ENCODE data around the gene CARMIL1.
"Not testable (repeated sequence)": the region's sequence is repeated elsewhere in the genome, so short reads cannot be mapped to it uniquely, and the experiment has no call there.

Gene CARMIL1

GRCh38 chr6:25296217-25296905, 17.2 kb downstream of the CARMIL1 start:
- Histone ChIP-seq H3K79me2 (ENCODE audit: insufficient read depth, low read length) (no peaks in the 10 kb centered on the region), H2AFZ (ENCODE audit: low read length) (no peak overlapping the region)

GRCh38 chr6:25297039-25297441, 17.9 kb downstream of the CARMIL1 start:
- Histone ChIP-seq H3F3A (ENCODE audit: low read depth) (no peaks in the 10 kb centered on the region), H3K4me1 (ENCODE audit: insufficient read depth, low read length, poor library complexity, severe bottlenecking) (peaks cover 21% of the 10 kb centered on the region), H3K9ac (ENCODE audit: low read depth, low read length, poor library complexity, severe bottlenecking) (no peak overlapping the region), H3K79me2 (ENCODE audit: insufficient read depth, low read length) (no peaks in the 10 kb centered on the region), H3K36me3 (ENCODE audit: insufficient read depth, low read length) (no peaks in the 10 kb centered on the region), H3K4me2 (ENCODE audit: low read depth, low read length, poor library complexity, severe bottlenecking) (no peak overlapping the region), H4K20me1 (ENCODE audit: insufficient read depth, low read length, poor library complexity, severe bottlenecking) (no peaks in the 10 kb centered on the region), H2AFZ (ENCODE audit: low read length) (no peak overlapping the region), H3K9me2 (replicated peaks; ENCODE audit: low read depth, low read length) (no peaks in the 10 kb centered on the region), H3K27me3 (ENCODE audit: insufficient read depth, low read length, poor library complexity, severe bottlenecking) (no peaks in the 10 kb centered on the region), H3K9me3 (ENCODE audit: insufficient read depth, low read depth, low read length) (no peaks in the 10 kb centered on the region), H3K4me3 (ENCODE audit: low read length, poor library complexity, severe bottlenecking) (no peak overlapping the region)
- TF ChIP-seq, protein P1, sequence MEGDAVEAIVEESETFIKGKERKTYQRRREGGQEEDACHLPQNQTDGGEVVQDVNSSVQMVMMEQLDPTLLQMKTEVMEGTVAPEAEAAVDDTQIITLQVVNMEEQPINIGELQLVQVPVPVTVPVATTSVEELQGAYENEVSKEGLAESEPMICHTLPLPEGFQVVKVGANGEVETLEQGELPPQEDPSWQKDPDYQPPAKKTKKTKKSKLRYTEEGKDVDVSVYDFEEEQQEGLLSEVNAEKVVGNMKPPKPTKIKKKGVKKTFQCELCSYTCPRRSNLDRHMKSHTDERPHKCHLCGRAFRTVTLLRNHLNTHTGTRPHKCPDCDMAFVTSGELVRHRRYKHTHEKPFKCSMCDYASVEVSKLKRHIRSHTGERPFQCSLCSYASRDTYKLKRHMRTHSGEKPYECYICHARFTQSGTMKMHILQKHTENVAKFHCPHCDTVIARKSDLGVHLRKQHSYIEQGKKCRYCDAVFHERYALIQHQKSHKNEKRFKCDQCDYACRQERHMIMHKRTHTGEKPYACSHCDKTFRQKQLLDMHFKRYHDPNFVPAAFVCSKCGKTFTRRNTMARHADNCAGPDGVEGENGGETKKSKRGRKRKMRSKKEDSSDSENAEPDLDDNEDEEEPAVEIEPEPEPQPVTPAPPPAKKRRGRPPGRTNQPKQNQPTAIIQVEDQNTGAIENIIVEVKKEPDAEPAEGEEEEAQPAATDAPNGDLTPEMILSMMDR (conservative IDR thresholded peaks at IDR 0.05; ENCODE audit: low read length), result no peak
- no peak for TF ChIP-seq EZH2phosphoT487 (IDR thresholded peaks at IDR 0.05; ENCODE audit: borderline replicate concordance)

More at GRCh38 chr6:25296217-25296905, 17.2 kb downstream of the CARMIL1 start:
- H3K36me3 ChIP-seq (ENCODE audit: insufficient read depth, low read length), result no peaks in the 10 kb centered on the region
- H3K4me1 ChIP-seq (ENCODE audit: insufficient read depth, low read length, poor library complexity, severe bottlenecking), result peaks cover 21% of the 10 kb centered on the region
- H3K4me3 ChIP-seq (ENCODE audit: low read length, poor library complexity, severe bottlenecking), result no peak overlapping the region
- H3K9me2 ChIP-seq (replicated peaks; ENCODE audit: low read depth, low read length), result no peaks in the 10 kb centered on the region
- no peaks in the 10 kb centered on the region for H3K9me3 ChIP-seq (ENCODE audit: insufficient read depth, low read depth, low read length)
- H3F3A ChIP-seq (ENCODE audit: low read depth), result no peaks in the 10 kb centered on the region
- no peaks in the 10 kb centered on the region for H4K20me1 ChIP-seq (ENCODE audit: insufficient read depth, low read length, poor library complexity, severe bottlenecking)
- no peaks in the 10 kb centered on the region for H3K27me3 ChIP-seq (ENCODE audit: insufficient read depth, low read length, poor library complexity, severe bottlenecking)
- H3K4me2 ChIP-seq (ENCODE audit: low read depth, low read length, poor library complexity, severe bottlenecking), result no peak overlapping the region
- H3K9ac ChIP-seq (ENCODE audit: low read depth, low read length, poor library complexity, severe bottlenecking), result no peak overlapping the region
- TF ChIP-seq, protein P1 (conservative IDR thresholded peaks at IDR 0.05; ENCODE audit: low read length), result no peak
- no peak for TF ChIP-seq EZH2phosphoT487 (IDR thresholded peaks at IDR 0.05; ENCODE audit: borderline replicate concordance)

- Histone ChIP-seq H3K4me3 (ENCODE audit: low read length, poor library complexity, severe bottlenecking) (no peak overlapping the region), H2AFZ (ENCODE audit: low read length) (no peak overlapping the region), H4K20me1 (ENCODE audit: insufficient read depth, low read length, poor library complexity, severe bottlenecking) (no peaks in the 10 kb centered on the region), H3K9ac (ENCODE audit: low read depth, low read length, poor library complexity, severe bottlenecking) (no peak overlapping the region), H3K9me2 (replicated peaks; ENCODE audit: low read depth, low read length) (no peaks in the 10 kb centered on the region), H3F3A (ENCODE audit: low read depth) (no peaks in the 10 kb centered on the region), H3K36me3 (ENCODE audit: insufficient read depth, low read length) (no peaks in the 10 kb centered on the region), H3K27me3 (ENCODE audit: insufficient read depth, low read length, poor library complexity, severe bottlenecking) (no peaks in the 10 kb centered on the region), H3K79me2 (ENCODE audit: insufficient read depth, low read length) (no peaks in the 10 kb centered on the region), H3K9me3 (ENCODE audit: insufficient read depth, low read depth, low read length) (no peaks in the 10 kb centered on the region), H3K4me1 (ENCODE audit: insufficient read depth, low read length, poor library complexity, severe bottlenecking) (peaks cover 21% of the 10 kb centered on the region), H3K4me2 (ENCODE audit: low read depth, low read length, poor library complexity, severe bottlenecking) (no peak overlapping the region)
- TF ChIP-seq, protein P1 (conservative IDR thresholded peaks at IDR 0.05; ENCODE audit: low read length), result no peak
- no peak for TF ChIP-seq EZH2phosphoT487 (IDR thresholded peaks at IDR 0.05; ENCODE audit: borderline replicate concordance)
Observed at GRCh38 chr6:25297823-25298522, 18.8 kb downstream of the CARMIL1 start.

DNA sequence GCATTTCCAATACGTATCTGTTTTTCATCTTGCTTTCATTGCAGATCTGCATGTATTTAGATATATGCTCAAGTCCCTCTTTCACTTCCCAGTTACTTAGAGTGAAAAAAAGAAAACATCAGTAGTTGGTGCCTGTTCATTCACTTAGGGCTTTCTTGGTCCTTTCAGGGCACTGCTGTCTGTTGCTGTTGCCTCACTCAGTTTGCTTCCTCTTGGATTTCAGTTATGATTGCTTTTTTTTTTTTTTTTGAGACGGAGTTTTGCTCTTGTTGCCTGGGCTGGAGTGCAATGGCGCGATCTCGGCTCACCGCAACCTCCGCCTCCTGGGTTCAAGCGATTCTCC, 19.3 kb downstream of the CARMIL1 start:
- H3K4me2 ChIP-seq (ENCODE audit: low read depth, low read length, poor library complexity, severe bottlenecking); H3K36me3 ChIP-seq (ENCODE audit: insufficient read depth, low read length); H4K20me1 ChIP-seq (ENCODE audit: insufficient read depth, low read length, poor library complexity, severe bottlenecking); H3K79me2 ChIP-seq (ENCODE audit: insufficient read depth, low read length); H3K9ac ChIP-seq (ENCODE audit: low read depth, low read length, poor library complexity, severe bottlenecking); H3K27me3 ChIP-seq (ENCODE audit: insufficient read depth, low read length, poor library complexity, severe bottlenecking); H3K9me2 ChIP-seq (replicated peaks; ENCODE audit: low read depth, low read length); H2AFZ ChIP-seq (ENCODE audit: low read length); H3K4me3 ChIP-seq (ENCODE audit: low read length, poor library complexity, severe bottlenecking); H3K9me3 ChIP-seq (ENCODE audit: insufficient read depth, low read depth, low read length); H3F3A ChIP-seq (ENCODE audit: low read depth): not testable (repeated sequence)
- H3K4me1 ChIP-seq (ENCODE audit: insufficient read depth, low read length, poor library complexity, severe bottlenecking), result peaks cover 21% of the 10 kb centered on the region
